Measurements from ENCODE around the gene PPT1. TPM values are rescaled to one million over a fixed set of nuclear protein-coding genes. Genes with fewer than 3 reads are reported as not detected.

The PPT1 gene
- 100 to 1,000 TPM in 3 of 5 donors, 10 to 100 TPM in 2; 84.4 to 117 (median 101) TPM for polyA plus RNA-seq (ENCODE audit: insufficient read depth in 1 of 5, insufficient read length in 5 of 5, low replicate concordance in 1 of 5)
- long read RNA-seq, donor 1, full-length matches to known transcripts = 52 of 61 reads
- long read RNA-seq, donor 1, partial matches to known transcripts = 9 of 61 reads
- long read RNA-seq, donor 1, other reads (novel, unspliced or antisense) = 0 of 61 reads
- long read RNA-seq, donor 2, full-length matches to known transcripts = 16 of 63 reads
- long read RNA-seq, donor 2, partial matches to known transcripts = 20 of 63 reads
- long read RNA-seq, donor 2, other reads (novel, unspliced or antisense) = 27 of 63 reads
- long read RNA-seq, donor 3, full-length matches to known transcripts = 29 of 29 reads
- long read RNA-seq, donor 3, partial matches to known transcripts = 0 of 29 reads
- long read RNA-seq, donor 3, other reads (novel, unspliced or antisense) = 0 of 29 reads
- long read RNA-seq, donor 4, full-length matches to known transcripts = 8 of 41 reads
- long read RNA-seq, donor 4, partial matches to known transcripts = 22 of 41 reads
- long read RNA-seq, donor 4, other reads (novel, unspliced or antisense) = 11 of 41 reads
- long read RNA-seq, donor 5, full-length matches to known transcripts = 41 of 41 reads
- long read RNA-seq, donor 5, partial matches to known transcripts = 0 of 41 reads
- long read RNA-seq, donor 5, other reads (novel, unspliced or antisense) = 0 of 41 reads
- long read RNA-seq, donor 6, full-length matches to known transcripts = 33 of 95 reads
- long read RNA-seq, donor 6, partial matches to known transcripts = 36 of 95 reads
- long read RNA-seq, donor 6, other reads (novel, unspliced or antisense) = 26 of 95 reads
- long read RNA-seq, donor 7, full-length matches to known transcripts = 35 of 57 reads
- long read RNA-seq, donor 7, partial matches to known transcripts = 22 of 57 reads
- long read RNA-seq, donor 7, other reads (novel, unspliced or antisense) = 0 of 57 reads
- long read RNA-seq, donor 8, full-length matches to known transcripts = 8 of 8 reads
- long read RNA-seq, donor 8, partial matches to known transcripts = 0 of 8 reads
- long read RNA-seq, donor 8, other reads (novel, unspliced or antisense) = 0 of 8 reads

- DNase-seq = peak; percentile 60 to 70
Measured at GRCh38 chr1:40096977-40097782, at the start of gene PPT1. Gene PPT1 (minus strand): TSS chr1:40097252. CDS start chr1:40097238, 14 bp downstream.

GRCh38 chr1:40143891-40144575, 47.0 kb upstream of the PPT1 start:
- DNase-seq = peak; percentile 49 to 62

GRCh38 chr1:40141878-40142535, 45.0 kb upstream of the PPT1 start:
- DNase-seq = no peak

- no peak for DNase-seq
Measured at GRCh38 chr1:40140211-40140973, 43.3 kb upstream of the PPT1 start.

- DNase-seq = no peak
Measured at GRCh38 chr1:40133839-40134238, 36.8 kb upstream of the PPT1 start.

GRCh38 chr1:40133312-40133665, 36.2 kb upstream of the PPT1 start:
- DNase-seq = no peak

- peak in 1 of 2 donors; percentile 11 for DNase-seq
Measured at GRCh38 chr1:40132383-40133311, 35.6 kb upstream of the PPT1 start.

- DNase-seq = no peak
Measured at GRCh38 chr1:40130892-40131291, 33.8 kb upstream of the PPT1 start.

- no peak for DNase-seq
Measured at GRCh38 chr1:40122855-40123254, 25.8 kb upstream of the PPT1 start.

GRCh38 chr1:40120128-40120527, 23.1 kb upstream of the PPT1 start:
- DNase-seq = no peak

- DNase-seq = no peak
Measured at GRCh38 chr1:40114400-40114799, 17.3 kb upstream of the PPT1 start.

GRCh38 chr1:40110389-40110788, 13.3 kb upstream of the PPT1 start:
- DNase-seq = no peak

- DNase-seq = peak; percentile 14 to 16
Measured at GRCh38 chr1:40107290-40107959, 10.4 kb upstream of the PPT1 start.

- DNase-seq = no peak
Measured at GRCh38 chr1:40105028-40105427, 8.0 kb upstream of the PPT1 start.

- DNase-seq = no peak
Measured at GRCh38 chr1:40102896-40103295, 5.8 kb upstream of the PPT1 start.

GRCh38 chr1:40102038-40102437, 5.0 kb upstream of the PPT1 start:
- no peak for DNase-seq

GRCh38 chr1:40096646-40096976, 441 bp downstream of the PPT1 start:
- DNase-seq = no peak

- no peak for DNase-seq
Measured at GRCh38 chr1:40095806-40096205, 1.2 kb downstream of the PPT1 start.

Measured in right lung (tissue), 10 donors.